ENCODE data around the gene CPSF4L.

The CPSF4L gene

DNA sequence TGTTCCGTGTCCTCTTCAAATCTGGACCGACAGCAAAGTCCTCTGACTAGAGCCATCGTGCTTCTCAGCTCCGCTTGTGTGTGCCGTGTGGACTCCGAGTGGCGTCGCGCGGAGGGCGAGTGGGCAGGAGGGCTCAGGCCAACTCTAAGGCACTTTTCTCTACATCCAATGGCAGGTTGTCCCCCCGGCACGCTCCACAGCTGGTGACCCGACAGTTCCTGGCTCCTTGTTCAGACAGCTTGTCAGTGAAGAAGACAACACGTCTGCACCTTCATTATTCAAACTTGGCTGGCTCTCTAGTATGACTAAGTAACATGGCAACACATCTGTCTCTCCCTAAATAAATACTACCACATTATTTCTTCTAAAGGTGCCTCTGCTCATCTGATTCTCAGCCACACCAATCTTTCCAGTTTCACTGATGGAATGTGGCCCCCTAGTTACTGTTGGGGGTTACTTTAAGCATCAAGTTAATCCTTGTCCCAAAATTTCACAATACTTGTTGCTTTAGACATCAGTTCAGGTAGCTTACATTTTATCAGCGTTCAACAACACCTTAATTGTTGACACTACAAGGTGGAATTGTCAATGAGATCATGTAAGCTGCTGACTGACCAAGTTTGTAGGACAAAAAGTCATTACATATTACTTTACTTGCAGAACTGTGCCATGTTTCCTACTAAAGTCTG is 53.4 kb downstream of the CPSF4L start:
- TF ChIP-seq, protein P1, sequence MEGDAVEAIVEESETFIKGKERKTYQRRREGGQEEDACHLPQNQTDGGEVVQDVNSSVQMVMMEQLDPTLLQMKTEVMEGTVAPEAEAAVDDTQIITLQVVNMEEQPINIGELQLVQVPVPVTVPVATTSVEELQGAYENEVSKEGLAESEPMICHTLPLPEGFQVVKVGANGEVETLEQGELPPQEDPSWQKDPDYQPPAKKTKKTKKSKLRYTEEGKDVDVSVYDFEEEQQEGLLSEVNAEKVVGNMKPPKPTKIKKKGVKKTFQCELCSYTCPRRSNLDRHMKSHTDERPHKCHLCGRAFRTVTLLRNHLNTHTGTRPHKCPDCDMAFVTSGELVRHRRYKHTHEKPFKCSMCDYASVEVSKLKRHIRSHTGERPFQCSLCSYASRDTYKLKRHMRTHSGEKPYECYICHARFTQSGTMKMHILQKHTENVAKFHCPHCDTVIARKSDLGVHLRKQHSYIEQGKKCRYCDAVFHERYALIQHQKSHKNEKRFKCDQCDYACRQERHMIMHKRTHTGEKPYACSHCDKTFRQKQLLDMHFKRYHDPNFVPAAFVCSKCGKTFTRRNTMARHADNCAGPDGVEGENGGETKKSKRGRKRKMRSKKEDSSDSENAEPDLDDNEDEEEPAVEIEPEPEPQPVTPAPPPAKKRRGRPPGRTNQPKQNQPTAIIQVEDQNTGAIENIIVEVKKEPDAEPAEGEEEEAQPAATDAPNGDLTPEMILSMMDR (IDR thresholded peaks at IDR 0.05; ENCODE audit: control insufficient read depth, insufficient read depth, low read depth, low read length, missing control alignments), result no peak

DNA sequence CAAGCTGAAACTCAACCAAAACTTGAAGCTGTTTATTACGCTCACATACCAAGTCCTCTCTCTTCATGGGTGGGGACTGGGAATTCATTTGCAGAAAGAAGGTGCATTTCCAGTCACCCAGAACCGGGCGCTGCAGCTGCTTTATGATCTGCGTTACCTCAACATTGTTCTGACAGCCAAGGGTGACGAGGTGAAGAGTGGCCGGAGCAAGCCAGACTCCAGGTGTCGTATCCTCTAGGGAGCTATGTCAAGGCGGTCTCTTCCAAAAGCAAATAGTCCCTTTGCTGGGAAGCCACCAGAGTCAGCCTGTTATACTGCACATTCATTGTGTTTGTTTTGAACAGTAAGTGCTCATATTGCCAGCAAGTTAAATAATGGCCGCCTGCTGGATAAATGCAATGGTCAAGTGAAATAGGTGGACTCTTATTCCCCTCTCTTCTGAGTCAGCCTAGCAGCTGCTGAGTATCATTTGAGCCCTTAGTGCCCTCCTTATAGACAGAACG is 56.2 kb downstream of the CPSF4L start:
- DNase-seq (ENCODE audit: low read depth), result no peak
- no peak overlapping the region for H3K4me3 ChIP-seq (ENCODE audit: control insufficient read depth, low read depth, low read length)
- TF ChIP-seq, protein P1 (IDR thresholded peaks at IDR 0.05; ENCODE audit: control insufficient read depth, insufficient read depth, low read depth, low read length, missing control alignments), result no peak

More for the DNA sequence above, 53.4 kb downstream of the CPSF4L start:
- no peak for DNase-seq (ENCODE audit: low read depth)
- no peak overlapping the region for H3K4me3 ChIP-seq (ENCODE audit: control insufficient read depth, low read depth, low read length)

DNA sequence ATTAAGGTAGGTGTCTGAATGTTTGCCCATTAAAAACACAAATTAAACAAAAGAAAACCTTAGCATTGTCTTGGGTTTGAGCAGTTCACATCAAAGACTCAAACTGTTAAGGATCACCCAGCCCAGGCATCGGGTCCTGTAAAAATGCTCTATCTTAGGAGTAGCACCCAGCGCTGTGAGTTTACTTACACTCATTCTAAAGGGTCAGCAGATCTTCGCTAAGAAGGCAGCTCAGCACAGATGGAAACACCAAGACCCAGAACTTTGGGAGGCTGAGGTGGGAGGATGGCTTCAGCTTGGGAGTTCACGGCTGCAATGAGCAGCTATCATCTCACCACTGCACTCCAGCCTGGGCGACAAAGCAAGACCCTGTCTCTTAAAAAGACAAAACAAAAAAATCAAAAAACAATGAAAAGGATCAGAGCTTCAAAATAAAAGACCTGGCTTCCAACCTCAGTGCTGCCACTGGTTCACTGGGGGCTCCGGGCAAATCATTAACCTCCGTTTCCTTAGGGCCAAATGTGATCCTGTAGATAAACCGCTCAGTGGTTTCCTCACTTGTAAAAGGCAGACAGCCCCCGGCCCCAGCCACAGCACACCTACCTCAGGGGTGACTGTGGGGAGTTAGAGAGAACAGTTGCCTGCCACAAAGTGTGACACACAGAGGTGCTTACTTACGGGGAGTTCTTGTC is 57.7 kb downstream of the CPSF4L start:
- TF ChIP-seq, protein P1 (IDR thresholded peaks at IDR 0.05; ENCODE audit: control insufficient read depth, insufficient read depth, low read depth, low read length, missing control alignments), result no peak
- no peak for DNase-seq (ENCODE audit: low read depth)
- no peak overlapping the region for H3K4me3 ChIP-seq (ENCODE audit: control insufficient read depth, low read depth, low read length)

DNA sequence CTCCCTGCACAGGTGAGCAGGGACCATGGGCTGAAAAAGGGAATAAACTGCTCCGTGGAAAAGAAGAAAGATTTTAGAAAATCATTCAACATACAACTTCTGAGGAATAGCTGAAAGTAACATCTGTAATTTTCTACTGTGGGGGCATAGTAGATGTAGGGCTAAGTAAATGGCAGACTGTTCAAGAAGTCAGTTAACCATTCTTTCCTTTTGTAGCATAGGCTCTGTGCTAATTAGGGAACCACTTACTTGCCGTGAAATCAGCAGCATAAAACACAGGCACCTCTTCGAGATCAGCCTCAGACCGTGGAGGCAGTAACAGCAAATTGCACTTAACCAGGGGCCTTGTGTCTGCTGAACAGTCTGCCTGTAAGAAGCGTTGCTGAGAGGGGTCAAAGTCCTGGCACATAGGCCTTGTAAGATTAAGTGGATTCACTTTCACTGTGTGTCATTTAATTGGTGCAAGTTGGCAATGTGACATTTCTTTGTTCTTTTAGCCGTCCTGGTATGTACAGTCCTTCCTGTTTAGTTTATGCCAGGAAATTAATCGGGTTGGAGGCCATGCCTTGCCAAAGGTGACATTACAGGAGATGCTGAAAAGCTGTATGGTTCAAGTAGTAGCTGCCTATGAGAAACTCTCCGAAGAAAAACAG is 58.4 kb downstream of the CPSF4L start:
- TF ChIP-seq, protein P1 (IDR thresholded peaks at IDR 0.05; ENCODE audit: control insufficient read depth, insufficient read depth, low read depth, low read length, missing control alignments), result no peak
- no peak for DNase-seq (ENCODE audit: low read depth)
- no peak overlapping the region for H3K4me3 ChIP-seq (ENCODE audit: control insufficient read depth, low read depth, low read length)

DNA sequence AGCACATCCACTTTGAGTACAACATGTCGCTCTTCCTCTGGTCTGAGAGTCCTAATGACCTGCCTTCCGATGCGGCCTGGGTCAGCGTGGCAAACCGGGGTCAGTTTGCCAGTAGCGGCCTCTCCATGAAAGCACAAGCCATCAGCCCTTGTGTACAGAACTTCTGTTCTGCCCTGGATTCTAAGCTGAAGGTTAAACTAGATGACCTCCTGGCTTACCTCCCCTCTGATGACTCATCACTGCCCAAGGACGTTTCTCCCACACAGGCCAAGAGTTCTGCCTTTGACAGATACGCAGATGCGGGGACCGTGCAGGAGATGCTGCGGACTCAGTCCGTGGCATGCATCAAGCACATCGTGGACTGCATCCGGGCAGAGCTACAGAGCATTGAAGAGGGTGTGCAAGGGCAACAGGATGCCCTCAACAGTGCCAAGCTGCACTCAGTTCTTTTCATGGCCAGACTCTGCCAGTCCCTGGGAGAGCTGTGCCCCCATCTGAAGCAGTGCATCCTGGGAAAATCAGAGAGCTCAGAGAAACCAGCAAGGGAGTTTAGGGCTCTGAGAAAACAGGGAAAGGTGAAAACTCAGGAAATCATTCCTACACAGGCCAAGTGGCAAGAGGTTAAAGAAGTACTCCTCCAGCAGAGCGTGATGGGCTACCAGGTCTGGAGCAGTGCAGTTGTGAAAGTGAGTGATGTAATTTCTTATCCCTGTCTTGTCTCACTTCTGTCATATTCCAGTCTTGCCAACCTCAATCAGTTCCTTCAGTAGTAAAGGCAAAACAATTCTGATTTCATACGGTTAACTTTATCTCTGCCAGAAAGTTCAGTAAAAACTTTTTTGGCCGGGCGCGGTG is 60.2 kb downstream of the CPSF4L start:
- no peak overlapping the region for H3K4me3 ChIP-seq (ENCODE audit: control insufficient read depth, low read depth, low read length)
- DNase-seq (ENCODE audit: low read depth), result no peak
- TF ChIP-seq, protein P1 (IDR thresholded peaks at IDR 0.05; ENCODE audit: control insufficient read depth, insufficient read depth, low read depth, low read length, missing control alignments), result no peak

DNA sequence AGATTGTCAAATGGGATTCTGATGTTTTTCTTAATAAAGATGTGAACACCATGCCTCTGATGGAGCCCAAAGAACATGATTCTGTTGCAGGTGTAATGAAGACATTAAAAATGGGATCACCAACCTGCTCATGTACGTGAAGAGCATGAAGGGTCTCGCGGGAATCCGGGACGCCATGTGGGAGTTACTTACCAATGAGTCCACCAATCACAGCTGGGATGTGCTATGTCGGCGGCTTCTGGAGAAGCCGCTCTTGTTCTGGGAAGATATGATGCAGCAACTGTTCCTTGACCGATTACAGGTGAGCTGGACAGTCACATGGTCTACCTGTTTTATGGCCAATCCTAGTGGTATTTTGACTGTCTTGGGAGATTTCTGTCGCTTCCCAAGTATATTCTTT is 61.2 kb downstream of the CPSF4L start:
- TF ChIP-seq, protein P1 (IDR thresholded peaks at IDR 0.05; ENCODE audit: control insufficient read depth, insufficient read depth, low read depth, low read length, missing control alignments), result no peak
- no peak overlapping the region for H3K4me3 ChIP-seq (ENCODE audit: control insufficient read depth, low read depth, low read length)
- no peak for DNase-seq (ENCODE audit: low read depth)
